GM23338 (cell line): ENCODE results near the gene NRG3. TPM values are rescaled to one million over a fixed set of nuclear protein-coding genes. Genes with fewer than 3 reads are reported as not detected.
A peak's percentile ranks its signal among the peaks of the same experiment; 100 is the strongest.

ENCODE experiments used
- ATAC-seq: fragments of 200-7000 bp; cut with Tn5 transposase; 3 replicates; pipeline ENCODE4 v1.9.1; 2020
- DNase-seq: peaks from one replicate; pipeline ENCODE4 v3.0.0-alpha.2; 2015; ENCODE audit warnings: low spot score
- H2AFZ ChIP-seq: fragments of 200-600 bp; sonication (generic); 2 replicates; pipeline ENCODE4 v1.8.0; 2016; ENCODE audit warnings: antibody characterized with exemption, mild to moderate bottlenecking, moderate library complexity
- H3F3A ChIP-seq: fragments of 200-600 bp; sonication (generic); replicated peaks from 2 replicates; pipeline ENCODE4 v1.8.0; 2017; ENCODE audit warnings: antibody characterized with exemption, mixed run types, low read depth
- H3K27ac ChIP-seq: fragments of 200-600 bp; sonication (generic); 2 replicates; pipeline ENCODE4 v1.6.1; 2016; ENCODE audit warnings: low read depth
- H3K27me3 ChIP-seq: fragments of 200-600 bp; sonication (generic); 2 replicates; pipeline ENCODE4 v1.8.0; 2016; ENCODE audit warnings: mild to moderate bottlenecking, mixed run types, moderate library complexity; ENCODE audit not compliant: insufficient read depth
- H3K36me3 ChIP-seq: fragments of 200-600 bp; sonication (generic); 2 replicates; pipeline ENCODE4 v1.8.0; 2016; ENCODE audit warnings: mild to moderate bottlenecking; ENCODE audit not compliant: insufficient read depth
- H3K4me1 ChIP-seq: fragments of 200-600 bp; sonication (generic); 2 replicates; pipeline ENCODE4 v1.8.0; 2016; ENCODE audit warnings: mild to moderate bottlenecking, moderate library complexity; ENCODE audit not compliant: insufficient read depth
- H3K4me2 ChIP-seq: fragments of 200-600 bp; sonication (generic); 2 replicates; pipeline ENCODE4 v1.7.1; 2017; ENCODE audit warnings: mixed run types
- H3K4me3 ChIP-seq: fragments of 200-600 bp; sonication (generic); 2 replicates; pipeline ENCODE4 v1.6.1; 2016; ENCODE audit warnings: mixed run types
- H3K79me2 ChIP-seq: fragments of 200-600 bp; sonication (generic); replicated peaks from 2 replicates; pipeline ENCODE4 v1.8.0; 2017; ENCODE audit warnings: mild to moderate bottlenecking; ENCODE audit not compliant: insufficient read depth
- H3K9me2 ChIP-seq: fragments of 200-600 bp; sonication (generic); 2 replicates; pipeline ENCODE4 v1.8.0; 2017; ENCODE audit not compliant: insufficient read depth
- H4K20me1 ChIP-seq: fragments of 200-600 bp; sonication (generic); replicated peaks from 2 replicates; pipeline ENCODE4 v1.8.0; 2017; ENCODE audit warnings: mild to moderate bottlenecking; ENCODE audit not compliant: insufficient read depth
- H3K27ac Mint-ChIP-seq: 2 replicates; pipeline ENCODE4 v1.8.0; 2020; ENCODE audit warnings: inconsistent platforms, mild to moderate bottlenecking, moderate library complexity, mixed read lengths
- H3K27me3 Mint-ChIP-seq: 3 replicates; pipeline ENCODE4 v1.8.0; 2022; ENCODE audit warnings: low read depth, mild to moderate bottlenecking, moderate library complexity, mixed read lengths, inconsistent platforms; ENCODE audit not compliant: insufficient read depth, poor library complexity
- H3K36me3 Mint-ChIP-seq: 3 replicates; pipeline ENCODE4 v1.8.0; 2021; ENCODE audit warnings: low read depth, mild to moderate bottlenecking, inconsistent platforms, moderate library complexity, mixed read lengths
- H3K4me1 Mint-ChIP-seq: 3 replicates; pipeline ENCODE4 v1.8.0; 2020; ENCODE audit warnings: mild to moderate bottlenecking, inconsistent platforms, mixed read lengths
- H3K4me3 Mint-ChIP-seq: 3 replicates; pipeline ENCODE4 v1.8.0; 2021; ENCODE audit warnings: moderate library complexity, mild to moderate bottlenecking, inconsistent platforms, mixed read lengths
- H3K9me3 Mint-ChIP-seq: 3 replicates; pipeline ENCODE4 v1.8.0; 2020; ENCODE audit warnings: moderate library complexity, mild to moderate bottlenecking, inconsistent platforms, mixed read lengths
- CREB1 ChIP-seq: fragments of 250-450 bp; sonication (Bioruptor Pico); IDR thresholded peaks from 2 replicates; pipeline ENCODE4 v1.5.0; 2020; ENCODE audit warnings: low read depth, mild to moderate bottlenecking, moderate library complexity
- EZH2 ChIP-seq: fragments of 200-600 bp; sonication (generic); IDR thresholded peaks from one replicate; pipeline ENCODE4 v1.8.0; 2017; ENCODE audit warnings: antibody characterized with exemption, mild to moderate bottlenecking, low read depth; ENCODE audit not compliant: unreplicated experiment
- EZH2phosphoT487 ChIP-seq: fragments of 200-600 bp; sonication (generic); IDR thresholded peaks from one replicate; pipeline ENCODE4 v1.8.1; 2018; ENCODE audit warnings: antibody characterized with exemption; ENCODE audit not compliant: unreplicated experiment
- JUNB ChIP-seq: IDR thresholded peaks from one replicate; pipeline ENCODE4 v1.6.1; 2016; ENCODE audit warnings: antibody characterized with exemption; ENCODE audit not compliant: unreplicated experiment
- NANOG ChIP-seq: IDR thresholded peaks from 2 replicates; pipeline ENCODE4 v1.6.1; 2016; ENCODE audit warnings: antibody characterized with exemption, borderline replicate concordance
- POLR2AphosphoS5 ChIP-seq: IDR thresholded peaks from 2 replicates; pipeline ENCODE4 v1.6.1; 2016; ENCODE audit warnings: antibody characterized with exemption, low read depth
- ZNF114 ChIP-seq: fragments of 250-450 bp; sonication (Bioruptor Pico); IDR thresholded peaks from 2 replicates; pipeline ENCODE4 v1.5.0; 2020; ENCODE audit warnings: mild to moderate bottlenecking, moderate library complexity
- ZNF331 ChIP-seq: fragments of 250-450 bp; sonication (Bioruptor Pico); IDR thresholded peaks from 2 replicates; pipeline ENCODE4 v1.5.0; 2020; ENCODE audit warnings: low read depth, mild to moderate bottlenecking, moderate library complexity
- polyA plus RNA-seq: library from polyadenylated mRNA; unstranded; fragments of >200 nt; fragmentation: Nextera tagmentation; extraction: Ambion mirVana; gene quantifications from 2 replicates; pipeline ENCODE4 v1.2.1, GENCODE V29; 2016
- total RNA-seq: library from RNA; depleted of rRNA; stranded (reverse); fragments of >200 nt; shearing (Covaris generic); gene quantifications from 2 replicates; pipeline ENCODE4 v1.2.3, GENCODE V29; 2014
- TF ChIP-seq, protein P1 (sequence below), 2 experiments: fragments of 200-600 bp in 1 of 2; sonication (generic) in 1 of 2; conservative IDR thresholded peaks; 2 replicates each; pipeline versions ENCODE4 v1.5.1 to v1.6.1; 2016 to 2017; ENCODE audit warnings: antibody characterized with exemption in 2 of 2, low read depth in 2 of 2, mild to moderate bottlenecking in 2 of 2, moderate library complexity in 1 of 2
- TF ChIP-seq, protein P2 (sequence below): IDR thresholded peaks from 2 replicates; pipeline ENCODE4 v1.6.1; 2016; ENCODE audit warnings: antibody characterized with exemption
- TF ChIP-seq, protein P3 (sequence below): fragments of 250-450 bp; sonication (Bioruptor Pico); IDR thresholded peaks from 2 replicates; pipeline ENCODE4 v1.5.0; 2020; ENCODE audit warnings: mild to moderate bottlenecking, moderate library complexity

NRG3 gene
- total and polyA plus RNA-seq, 2 experiments from 2014 or later: 1.9 to 3.9 TPM

DNA sequence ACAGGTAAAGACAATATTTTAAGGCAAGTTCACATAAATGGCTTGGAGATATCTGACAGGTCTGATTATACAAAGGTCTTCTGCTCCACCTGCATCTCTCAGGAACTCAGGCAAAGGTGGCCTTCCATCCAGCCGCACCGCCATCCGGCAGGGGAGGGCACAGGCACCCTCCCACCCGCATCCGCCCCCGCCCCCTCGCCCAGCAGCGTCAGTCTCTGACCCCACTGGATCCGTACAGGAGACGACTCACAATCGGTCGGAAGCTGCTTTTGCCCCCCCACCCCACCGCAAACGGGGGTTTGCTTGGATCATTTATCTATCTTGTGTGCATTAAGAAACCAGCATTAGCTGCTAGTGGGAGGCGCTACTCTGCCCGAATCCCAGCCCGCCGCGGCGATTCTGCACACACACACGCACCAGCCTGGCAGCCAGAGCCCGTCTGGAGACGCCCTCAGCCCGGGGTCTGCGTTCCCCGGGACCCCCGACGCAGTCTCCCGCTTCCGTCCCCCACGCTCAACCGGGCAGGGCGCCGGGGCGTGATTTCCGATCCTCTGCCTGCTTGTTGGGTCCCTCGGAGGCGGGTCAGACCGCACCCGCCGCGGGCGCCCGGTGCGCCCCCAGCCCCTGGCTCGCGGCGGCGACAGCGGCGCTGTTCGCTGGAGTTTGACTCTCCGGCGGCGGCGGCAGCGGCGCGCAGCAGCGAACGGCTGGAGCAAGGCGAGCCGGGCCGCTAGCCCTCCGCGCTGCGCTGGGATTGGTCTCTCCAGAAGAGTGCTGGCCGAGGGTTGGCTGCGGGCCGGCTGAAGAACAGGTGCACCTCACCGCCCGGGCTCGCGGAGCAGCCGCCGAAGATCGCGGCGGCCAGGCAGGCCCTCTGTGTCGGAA, 820 bp upstream of the NRG3 start:
- Mint-ChIP-seq H3K27ac (no peak overlapping the region), H3K36me3 (peaks cover 3% of the 10 kb centered on the region; the same call in 1 of the 3 replicates), H3K9me3 (peaks cover 3% of the 10 kb centered on the region; the same call in 1 of the 3 replicates), H3K4me1 (peaks cover 39% of the 10 kb centered on the region), H3K27me3 (peaks cover 23% of the 10 kb centered on the region), H3K4me3 (peak overlapping the region; percentile 73)
- Histone ChIP-seq H2AFZ (peak overlapping the region; percentile 96), H3K27ac (no peak overlapping the region), H4K20me1 (no peaks in the 10 kb centered on the region), H3K4me1 (peaks cover 26% of the 10 kb centered on the region), H3K4me2 (peak overlapping the region; percentile 86), H3K9me2 (no peaks in the 10 kb centered on the region), H3K36me3 (no peaks in the 10 kb centered on the region), H3K27me3 (peaks cover 58% of the 10 kb centered on the region), H3K79me2 (peaks cover 14% of the 10 kb centered on the region), H3K4me3 (peak overlapping the region; percentile 77), H3F3A (0 out of 2 replicates have a peak, but pooled peaks cover 4% of the 10 kb centered on the region)
- ATAC-seq (peak; percentile 84), DNase-seq (peak; percentile 92)
- TF ChIP-seq, protein P1, sequence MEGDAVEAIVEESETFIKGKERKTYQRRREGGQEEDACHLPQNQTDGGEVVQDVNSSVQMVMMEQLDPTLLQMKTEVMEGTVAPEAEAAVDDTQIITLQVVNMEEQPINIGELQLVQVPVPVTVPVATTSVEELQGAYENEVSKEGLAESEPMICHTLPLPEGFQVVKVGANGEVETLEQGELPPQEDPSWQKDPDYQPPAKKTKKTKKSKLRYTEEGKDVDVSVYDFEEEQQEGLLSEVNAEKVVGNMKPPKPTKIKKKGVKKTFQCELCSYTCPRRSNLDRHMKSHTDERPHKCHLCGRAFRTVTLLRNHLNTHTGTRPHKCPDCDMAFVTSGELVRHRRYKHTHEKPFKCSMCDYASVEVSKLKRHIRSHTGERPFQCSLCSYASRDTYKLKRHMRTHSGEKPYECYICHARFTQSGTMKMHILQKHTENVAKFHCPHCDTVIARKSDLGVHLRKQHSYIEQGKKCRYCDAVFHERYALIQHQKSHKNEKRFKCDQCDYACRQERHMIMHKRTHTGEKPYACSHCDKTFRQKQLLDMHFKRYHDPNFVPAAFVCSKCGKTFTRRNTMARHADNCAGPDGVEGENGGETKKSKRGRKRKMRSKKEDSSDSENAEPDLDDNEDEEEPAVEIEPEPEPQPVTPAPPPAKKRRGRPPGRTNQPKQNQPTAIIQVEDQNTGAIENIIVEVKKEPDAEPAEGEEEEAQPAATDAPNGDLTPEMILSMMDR (conservative IDR thresholded peaks at IDR 0.05; ENCODE audit: low read depth in 2 of 2): no peak
- TF ChIP-seq EZH2: no peak
- no peak for TF ChIP-seq ZNF114
- TF ChIP-seq CREB1 (CRISPR knock-in tag): no peak
- TF ChIP-seq, protein P2, sequence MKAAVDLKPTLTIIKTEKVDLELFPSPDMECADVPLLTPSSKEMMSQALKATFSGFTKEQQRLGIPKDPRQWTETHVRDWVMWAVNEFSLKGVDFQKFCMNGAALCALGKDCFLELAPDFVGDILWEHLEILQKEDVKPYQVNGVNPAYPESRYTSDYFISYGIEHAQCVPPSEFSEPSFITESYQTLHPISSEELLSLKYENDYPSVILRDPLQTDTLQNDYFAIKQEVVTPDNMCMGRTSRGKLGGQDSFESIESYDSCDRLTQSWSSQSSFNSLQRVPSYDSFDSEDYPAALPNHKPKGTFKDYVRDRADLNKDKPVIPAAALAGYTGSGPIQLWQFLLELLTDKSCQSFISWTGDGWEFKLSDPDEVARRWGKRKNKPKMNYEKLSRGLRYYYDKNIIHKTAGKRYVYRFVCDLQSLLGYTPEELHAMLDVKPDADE: no peak
- TF ChIP-seq, protein P3, sequence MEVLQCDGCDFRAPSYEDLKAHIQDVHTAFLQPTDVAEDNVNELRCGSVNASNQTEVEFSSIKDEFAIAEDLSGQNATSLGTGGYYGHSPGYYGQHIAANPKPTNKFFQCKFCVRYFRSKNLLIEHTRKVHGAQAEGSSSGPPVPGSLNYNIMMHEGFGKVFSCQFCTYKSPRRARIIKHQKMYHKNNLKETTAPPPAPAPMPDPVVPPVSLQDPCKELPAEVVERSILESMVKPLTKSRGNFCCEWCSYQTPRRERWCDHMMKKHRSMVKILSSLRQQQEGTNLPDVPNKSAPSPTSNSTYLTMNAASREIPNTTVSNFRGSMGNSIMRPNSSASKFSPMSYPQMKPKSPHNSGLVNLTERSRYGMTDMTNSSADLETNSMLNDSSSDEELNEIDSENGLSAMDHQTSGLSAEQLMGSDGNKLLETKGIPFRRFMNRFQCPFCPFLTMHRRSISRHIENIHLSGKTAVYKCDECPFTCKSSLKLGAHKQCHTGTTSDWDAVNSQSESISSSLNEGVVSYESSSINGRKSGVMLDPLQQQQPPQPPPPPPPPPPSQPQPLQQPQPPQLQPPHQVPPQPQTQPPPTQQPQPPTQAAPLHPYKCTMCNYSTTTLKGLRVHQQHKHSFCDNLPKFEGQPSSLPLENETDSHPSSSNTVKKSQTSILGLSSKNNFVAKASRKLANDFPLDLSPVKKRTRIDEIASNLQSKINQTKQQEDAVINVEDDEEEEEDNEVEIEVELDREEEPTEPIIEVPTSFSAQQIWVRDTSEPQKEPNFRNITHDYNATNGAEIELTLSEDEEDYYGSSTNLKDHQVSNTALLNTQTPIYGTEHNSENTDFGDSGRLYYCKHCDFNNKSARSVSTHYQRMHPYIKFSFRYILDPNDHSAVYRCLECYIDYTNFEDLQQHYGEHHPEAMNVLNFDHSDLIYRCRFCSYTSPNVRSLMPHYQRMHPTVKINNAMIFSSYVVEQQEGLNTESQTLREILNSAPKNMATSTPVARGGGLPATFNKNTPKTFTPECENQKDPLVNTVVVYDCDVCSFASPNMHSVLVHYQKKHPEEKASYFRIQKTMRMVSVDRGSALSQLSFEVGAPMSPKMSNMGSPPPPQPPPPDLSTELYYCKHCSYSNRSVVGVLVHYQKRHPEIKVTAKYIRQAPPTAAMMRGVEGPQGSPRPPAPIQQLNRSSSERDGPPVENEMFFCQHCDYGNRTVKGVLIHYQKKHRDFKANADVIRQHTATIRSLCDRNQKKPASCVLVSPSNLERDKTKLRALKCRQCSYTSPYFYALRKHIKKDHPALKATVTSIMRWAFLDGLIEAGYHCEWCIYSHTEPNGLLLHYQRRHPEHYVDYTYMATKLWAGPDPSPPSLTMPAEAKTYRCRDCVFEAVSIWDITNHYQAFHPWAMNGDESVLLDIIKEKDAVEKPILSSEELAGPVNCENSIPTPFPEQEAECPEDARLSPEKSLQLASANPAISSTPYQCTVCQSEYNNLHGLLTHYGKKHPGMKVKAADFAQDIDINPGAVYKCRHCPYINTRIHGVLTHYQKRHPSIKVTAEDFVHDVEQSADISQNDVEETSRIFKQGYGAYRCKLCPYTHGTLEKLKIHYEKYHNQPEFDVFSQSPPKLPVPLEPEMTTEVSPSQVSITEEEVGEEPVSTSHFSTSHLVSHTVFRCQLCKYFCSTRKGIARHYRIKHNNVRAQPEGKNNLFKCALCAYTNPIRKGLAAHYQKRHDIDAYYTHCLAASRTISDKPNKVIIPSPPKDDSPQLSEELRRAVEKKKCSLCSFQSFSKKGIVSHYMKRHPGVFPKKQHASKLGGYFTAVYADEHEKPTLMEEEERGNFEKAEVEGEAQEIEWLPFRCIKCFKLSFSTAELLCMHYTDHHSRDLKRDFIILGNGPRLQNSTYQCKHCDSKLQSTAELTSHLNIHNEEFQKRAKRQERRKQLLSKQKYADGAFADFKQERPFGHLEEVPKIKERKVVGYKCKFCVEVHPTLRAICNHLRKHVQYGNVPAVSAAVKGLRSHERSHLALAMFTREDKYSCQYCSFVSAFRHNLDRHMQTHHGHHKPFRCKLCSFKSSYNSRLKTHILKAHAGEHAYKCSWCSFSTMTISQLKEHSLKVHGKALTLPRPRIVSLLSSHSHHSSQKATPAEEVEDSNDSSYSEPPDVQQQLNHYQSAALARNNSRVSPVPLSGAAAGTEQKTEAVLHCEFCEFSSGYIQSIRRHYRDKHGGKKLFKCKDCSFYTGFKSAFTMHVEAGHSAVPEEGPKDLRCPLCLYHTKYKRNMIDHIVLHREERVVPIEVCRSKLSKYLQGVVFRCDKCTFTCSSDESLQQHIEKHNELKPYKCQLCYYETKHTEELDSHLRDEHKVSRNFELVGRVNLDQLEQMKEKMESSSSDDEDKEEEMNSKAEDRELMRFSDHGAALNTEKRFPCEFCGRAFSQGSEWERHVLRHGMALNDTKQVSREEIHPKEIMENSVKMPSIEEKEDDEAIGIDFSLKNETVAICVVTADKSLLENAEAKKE (CRISPR knock-in tag): no peak
- no peak for TF ChIP-seq ZNF331
- no peak for TF ChIP-seq EZH2phosphoT487
- TF ChIP-seq NANOG: no peak
- TF ChIP-seq POLR2AphosphoS5: no peak
- TF ChIP-seq JUNB: no peak
